ENCODE measurements around the gene LHPP.

LHPP gene

DNA sequence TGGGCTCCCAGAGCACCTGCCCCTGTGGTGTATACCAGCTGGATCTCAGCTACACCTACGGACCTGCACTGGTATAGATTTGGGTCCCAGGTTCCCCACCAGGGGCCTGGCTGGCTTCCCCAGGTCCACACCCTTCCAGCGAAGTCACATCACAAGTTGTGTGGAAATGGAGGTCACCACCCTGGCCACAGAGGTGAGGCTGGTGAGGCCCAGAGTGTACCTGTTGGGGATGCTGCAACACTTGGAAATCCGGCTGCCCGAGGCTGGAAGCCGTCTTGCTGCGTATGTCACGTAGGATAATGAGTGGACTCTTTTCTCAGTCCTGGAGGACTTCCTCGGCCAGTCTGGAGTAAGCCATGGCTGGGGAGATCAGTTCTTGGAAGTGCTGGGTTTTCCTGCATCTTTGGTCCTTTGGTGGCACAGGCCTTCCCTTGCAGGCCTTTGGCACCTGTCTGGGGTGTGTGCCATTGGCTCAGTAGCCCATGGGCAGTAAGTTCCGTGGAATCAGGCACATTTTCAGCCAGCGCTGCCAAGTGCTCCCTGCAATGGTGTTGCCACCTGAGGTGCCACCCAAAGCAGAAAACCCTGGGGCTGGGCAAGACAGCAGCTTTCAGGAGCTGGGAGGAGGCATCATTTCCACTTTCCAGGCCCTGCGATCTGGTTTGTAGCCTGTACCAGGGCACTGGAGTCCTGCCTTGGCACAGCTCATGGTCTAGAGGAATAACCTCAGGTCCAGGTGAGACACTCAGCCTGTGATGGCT, 97.9 kb downstream of the LHPP start:
- DNase-seq: no peak

DNA sequence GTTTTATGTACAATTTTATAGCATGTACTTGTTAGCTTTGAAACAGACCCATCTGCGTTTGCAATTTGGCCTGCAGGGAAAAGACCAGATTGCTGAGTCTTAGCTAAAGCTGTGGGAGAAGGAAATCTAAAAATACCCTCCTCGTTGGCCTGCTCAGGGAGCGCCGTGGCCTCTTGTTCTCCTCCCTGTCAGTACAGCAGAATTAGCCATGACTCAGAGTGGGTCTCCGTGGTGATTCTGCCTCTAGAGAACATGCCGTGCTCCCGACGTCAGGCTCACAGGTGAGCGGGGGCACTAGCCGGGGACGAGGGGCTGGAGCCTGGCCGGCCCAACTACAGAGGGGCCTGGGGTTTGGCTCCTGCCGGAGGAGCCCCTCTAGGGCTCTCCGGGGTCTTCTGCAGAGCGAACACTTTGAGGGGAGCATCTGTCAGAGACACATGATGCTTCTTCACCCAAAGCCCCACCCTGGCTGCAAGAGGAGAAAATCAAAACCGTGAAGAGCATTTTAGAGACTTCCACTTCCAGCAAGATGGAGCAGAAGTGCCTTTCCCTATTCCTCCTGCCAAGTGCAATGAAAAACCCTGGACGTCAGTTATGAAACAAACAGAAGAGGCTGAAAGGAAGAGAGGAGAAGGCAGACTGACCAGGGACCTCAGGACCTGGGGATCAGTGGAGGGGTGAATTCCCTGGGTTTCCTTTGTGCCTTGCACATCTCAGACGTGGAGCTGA, 98.9 kb downstream of the LHPP start:
- no peak for DNase-seq

DNA sequence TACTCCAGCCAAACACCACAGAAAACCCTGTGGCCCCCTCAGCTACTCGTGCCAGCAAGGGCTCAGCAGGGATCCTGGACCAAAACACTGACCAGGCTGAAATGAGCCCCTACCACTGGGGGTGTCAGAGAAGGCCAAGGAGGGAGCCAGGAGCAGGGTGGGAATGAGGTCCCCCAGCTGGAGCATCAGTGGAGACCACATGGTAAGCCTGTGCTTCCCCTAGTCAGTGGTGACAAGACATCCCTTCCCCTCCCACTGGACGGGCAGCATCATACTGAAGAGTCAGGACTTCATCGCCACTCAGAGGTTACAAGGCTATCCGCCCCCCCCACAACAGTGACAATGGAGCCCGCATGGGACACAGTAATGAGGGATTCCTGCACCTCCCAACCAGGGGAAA, 99.6 kb downstream of the LHPP start:
- no peak for DNase-seq

DNA sequence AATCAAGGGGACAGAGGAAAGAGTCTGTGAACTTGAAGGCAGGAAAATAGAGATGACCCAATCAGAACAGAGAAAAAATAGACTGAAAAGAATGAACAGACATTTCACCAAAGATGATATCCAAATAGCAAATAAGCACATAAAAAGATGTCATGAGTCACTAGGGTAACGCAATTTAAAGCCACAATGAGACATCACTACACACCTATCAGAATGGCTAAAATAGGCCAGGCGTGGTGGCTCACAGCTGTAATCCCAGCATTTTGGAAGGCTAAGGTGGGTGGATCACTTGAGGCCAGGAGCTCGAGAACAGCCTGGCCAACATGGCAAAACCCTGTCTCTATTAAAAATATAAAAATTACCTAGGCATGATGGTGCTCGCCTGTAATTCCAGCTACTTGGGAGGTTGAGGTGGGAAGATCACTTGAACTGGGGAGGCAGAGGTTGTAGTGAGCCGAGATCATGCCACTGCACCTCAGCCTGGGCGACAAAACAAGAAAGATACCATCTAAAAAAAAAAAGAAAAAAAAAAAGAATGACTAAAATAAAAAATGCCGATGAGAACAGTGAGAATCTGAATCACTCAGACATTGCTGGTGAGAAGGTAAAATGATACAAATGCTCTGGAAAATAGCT, 100.9 kb downstream of the LHPP start:
- no peak for DNase-seq

DNA sequence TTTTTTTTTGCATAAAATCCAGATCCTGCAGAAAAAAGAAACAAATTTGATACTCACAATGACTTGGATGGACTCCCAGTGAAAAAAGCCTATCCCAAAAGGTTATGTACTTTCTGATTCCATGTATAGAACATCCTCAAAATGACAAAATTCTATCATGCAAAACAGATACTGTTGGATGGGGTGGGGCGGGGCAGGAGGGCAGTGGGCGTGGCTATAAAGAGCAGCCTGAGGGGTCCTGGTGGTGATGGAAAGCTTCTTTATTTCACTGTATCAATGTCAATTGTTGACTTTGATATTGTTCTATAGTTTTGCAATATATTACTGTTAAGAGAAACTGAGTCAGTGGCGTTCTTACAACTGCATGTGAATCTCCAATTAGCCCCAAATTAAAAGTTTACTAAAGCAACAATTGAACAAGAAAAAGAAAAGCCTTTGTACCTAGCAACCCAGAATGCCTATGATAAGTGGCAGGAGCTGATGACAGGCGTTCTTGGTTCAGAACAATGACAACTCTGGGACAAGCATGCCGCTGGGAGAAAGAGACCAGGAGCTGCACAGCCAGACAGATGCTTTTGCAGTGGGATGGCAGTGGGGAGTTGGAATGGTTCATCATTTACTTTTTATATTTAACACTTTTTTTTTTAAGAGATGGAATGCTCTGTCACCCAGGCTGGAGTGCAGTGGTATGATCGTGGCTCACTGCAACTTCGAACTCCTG, 101.9 kb downstream of the LHPP start:
- DNase-seq: no peak

DNA sequence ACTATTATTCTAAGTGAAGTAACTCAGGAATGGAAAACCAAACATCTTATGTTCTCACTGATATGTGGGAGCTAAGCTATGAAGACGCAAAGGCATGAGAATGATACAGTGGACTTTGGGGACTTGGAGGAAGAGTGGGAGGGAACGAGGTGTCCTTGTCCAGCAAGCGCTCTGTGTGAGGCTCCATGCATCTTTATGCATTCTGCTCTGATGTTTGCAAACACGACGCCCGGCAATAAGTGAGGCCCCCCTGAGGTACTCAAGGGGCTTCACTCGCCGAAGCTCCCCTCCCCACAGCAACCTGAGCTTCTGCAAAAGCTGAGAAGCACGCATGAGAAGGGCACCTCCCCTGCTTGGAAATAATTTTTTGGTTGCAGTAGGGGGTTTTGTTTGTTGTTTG, 103.3 kb downstream of the LHPP start:
- DNase-seq: no peak

DNA sequence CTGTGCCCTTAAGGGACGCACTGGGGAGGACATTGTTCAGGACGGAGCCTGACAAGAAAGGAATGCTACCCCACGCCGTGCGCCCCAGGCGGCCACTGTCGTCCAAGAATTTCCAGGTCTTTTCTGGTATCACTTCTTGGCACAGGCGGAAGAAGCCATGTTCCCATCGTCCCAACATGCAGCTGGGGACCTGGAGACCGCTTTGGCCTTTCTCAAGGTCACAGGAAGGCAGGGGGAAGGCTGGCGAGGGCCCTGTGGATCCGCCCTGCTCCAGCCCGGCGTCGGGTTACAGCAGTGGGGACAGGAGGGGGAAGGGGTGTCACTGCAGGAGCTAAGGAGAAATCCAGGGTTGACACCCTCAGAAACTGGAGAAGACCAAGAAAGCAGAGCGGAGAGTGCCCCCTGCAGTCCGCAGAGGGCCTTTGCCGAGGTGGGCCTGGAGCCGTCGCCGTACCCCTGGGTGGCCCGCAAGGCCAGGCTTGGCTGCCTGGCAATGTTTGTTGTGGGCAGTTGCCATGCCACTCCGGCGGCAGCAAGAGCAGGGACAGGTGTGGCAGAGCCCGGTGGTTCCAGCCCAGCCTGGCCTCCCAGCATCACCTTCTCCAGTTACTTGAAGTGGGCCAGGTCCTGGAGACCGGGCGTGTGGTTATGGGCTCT, 104.1 kb downstream of the LHPP start:
- DNase-seq: no peak

DNA sequence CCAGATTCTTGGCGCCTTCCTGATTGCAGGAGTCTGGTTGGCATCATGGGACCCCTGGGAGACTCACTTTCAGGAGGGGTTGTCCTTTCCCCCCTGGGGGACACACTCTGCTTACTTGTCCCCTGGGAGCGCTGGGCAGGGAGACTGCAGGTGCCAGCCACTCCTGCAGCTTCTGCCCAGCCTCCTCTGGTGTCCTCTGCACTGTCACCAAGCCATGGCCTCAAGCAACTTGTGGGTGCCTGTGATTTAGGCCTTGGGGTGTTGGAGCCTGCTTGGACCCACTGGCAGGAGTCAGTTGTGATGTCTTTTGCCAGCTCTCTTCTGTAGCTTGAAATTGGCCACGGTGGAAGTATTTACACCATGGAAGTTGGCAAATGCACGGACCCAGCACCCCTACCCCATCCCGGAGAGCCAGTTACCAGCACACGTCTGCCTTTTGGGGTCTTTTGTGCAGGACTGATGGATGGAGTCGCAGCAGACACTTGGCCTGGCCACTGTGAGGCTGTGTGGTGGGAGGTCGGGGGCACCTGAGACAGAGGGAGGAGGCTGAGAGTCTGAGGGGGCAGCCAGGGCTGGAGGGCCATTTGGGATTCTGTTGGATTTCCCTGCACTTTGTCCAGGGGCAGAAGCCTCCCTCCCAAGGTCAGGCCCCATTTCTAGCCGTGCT, 104.7 kb downstream of the LHPP start:
- no peak for DNase-seq

DNA sequence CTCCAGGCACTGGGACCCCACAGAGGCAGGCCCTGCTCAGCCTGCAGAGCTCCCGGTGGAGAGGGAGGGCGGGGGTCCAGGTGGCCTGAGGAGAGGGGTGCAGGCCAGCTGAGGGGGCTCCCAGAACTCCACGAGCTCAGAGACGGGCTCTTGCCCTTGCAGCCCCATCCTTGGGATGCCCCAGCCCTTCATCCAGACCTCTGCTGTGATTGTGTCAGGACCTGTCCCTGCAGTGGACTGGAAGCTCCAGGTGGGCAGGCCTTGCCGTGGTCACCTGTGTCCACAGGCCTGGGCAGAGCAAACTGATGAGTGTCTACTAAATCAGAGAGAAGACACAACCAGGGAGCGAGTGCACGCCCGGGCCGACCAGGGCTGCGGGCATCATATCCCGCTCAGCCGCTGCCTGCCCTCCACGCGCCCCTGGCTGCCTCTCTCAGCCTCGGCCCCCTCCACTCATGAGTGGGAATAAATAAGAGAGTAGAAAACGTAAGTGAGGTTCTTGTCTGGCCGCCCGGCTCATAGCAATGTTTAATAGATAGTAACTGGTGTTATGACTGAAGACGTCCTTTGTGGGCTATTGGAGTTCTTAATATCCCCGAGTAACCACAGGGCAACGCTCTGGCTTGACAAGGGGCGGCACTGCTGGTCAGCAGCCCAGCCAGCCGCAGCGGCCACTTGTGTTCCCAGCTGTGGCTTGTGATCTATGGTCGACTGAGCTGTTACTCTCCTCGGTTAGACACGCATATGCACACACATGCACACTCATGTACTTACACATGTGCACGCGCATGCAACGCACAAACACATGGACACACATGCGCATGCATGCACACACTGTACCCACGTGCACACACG, 105.6 kb downstream of the LHPP start:
- no peak for DNase-seq

DNA sequence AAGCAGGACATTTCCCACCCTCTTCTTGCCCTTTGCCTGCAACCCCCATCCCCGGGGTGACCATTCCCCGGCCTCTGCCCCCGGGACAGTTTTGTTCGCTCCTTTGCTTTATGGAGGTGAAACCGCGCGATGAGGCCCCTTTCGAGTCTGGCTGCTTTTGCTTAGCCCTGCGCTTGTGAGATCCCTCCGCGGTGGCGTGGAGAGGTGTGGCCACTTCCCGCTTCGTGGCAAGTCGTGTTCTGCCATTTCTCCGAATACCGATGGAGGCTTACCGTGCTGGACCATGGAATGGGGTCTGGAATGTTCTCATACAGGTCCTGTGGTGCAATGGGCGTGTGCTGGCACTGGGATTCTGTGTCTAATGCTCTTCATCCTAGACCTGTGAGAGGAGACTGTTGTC, 106.7 kb downstream of the LHPP start:
- no peak for DNase-seq

DNA sequence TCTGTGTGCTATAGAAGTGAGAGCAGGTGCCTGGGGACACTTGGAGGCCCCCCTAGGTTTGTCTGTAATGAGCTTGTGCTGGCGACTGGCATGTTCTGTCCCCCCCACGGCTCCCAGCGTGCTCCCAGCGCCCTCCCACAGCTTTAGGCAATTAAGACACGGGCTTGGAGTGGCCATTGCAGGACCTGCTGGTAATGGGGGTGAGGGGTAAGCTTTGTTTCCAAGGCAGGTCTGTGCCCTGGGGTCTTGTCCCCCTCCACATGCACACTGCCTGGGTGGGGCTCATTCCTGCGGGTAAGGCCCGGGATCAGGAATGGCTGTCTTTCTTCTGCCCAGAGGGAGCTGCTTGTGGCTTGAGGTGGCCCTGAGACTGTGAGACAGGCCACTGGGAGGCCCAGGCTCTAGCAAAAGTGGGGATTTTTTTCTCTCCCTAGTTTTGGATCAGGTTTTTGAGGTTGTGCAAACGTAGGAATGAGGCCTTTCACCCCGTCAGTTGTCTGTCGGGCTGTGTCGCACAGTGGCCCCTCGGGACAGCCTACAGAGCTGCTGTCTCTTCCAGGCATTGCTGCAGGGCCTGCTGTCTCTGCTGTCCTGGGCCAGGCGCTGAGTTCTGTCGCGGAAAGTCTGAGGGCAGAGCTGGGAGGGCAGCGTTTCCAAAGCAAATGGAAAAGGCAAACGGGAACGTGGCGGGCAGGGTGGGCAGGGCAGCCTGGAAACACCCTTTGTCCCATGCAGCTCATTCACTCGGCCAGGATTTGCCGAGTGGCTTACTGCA, 107.4 kb downstream of the LHPP start:
- no peak for DNase-seq

DNA sequence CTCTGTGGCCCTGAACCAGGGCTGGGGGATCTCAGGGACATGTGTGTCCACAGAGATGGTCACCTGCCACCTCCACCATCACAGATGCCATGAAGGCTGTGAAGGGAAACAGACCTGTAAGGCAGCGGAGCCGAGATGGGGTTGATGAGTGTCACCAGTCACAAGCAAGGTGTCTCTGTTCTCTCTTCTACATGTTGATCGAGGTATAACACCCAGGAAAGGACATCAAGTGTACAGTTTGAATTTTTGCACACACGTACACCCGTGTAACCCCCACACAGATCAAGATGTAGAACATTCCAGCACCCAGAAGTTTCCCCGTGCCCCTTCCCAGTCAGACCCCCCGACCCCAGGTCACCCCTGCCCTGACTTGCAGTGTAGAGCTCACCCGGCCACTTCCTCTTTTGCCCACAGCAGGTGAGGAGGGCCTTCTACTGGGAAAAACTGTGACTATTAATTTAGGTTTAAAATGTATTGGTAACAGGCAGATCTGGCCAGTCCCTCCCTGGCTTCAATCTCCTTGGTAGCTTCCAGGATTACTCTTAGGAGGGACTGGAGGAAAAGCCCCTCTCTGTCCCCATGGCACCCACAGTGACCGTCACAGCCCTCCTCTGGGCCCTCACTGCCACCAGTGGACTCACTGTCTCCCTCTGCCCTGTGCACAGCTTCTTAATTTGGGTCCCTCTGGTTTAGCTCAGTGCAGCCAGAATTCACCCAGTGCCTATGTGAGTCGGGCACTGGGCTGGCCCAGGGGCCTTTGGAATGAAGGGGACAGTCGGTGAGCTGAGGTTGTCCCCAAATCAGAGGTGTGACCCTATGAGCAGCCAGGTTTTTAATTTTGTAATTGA, 108.2 kb downstream of the LHPP start:
- no peak for DNase-seq

DNA sequence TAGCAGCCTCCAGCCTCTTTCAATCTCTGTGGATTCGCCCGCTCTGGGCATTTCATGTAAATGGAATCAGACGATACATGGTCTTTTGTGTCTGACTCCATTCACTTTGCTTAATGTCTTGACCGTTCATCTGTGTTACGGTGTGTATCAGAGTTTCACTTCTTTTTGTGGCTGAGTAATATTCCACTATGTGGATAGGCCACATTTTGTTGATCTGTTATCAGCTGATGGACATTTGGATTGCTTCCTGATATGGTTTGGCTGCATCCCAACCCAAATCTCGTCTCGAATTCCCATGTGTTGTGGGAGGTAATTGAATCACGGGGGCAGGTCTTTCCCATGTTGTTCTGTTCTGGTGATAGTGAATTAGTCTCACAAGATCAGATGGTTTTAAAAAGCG, 109.0 kb downstream of the LHPP start:
- no peak for DNase-seq

DNA sequence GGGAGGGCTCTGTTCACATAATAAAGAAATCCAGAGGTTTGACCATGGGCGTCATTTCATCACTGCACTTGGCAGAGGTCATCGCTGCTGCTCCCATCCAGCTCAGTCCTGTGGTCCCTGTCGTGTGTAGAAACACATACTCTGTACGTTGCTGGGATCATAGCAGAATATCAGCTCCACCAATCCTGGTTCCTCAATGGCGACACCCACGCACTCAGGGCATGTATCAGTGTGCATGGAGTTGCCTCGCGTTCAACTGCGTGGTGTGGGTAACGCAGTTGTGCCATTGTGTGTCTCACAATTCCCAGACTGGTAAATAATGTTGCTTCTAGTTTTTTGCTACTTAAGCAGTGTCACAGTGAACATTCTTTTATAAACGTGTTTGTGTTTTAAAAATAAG, 111.1 kb downstream of the LHPP start:
- no peak for DNase-seq

DNA sequence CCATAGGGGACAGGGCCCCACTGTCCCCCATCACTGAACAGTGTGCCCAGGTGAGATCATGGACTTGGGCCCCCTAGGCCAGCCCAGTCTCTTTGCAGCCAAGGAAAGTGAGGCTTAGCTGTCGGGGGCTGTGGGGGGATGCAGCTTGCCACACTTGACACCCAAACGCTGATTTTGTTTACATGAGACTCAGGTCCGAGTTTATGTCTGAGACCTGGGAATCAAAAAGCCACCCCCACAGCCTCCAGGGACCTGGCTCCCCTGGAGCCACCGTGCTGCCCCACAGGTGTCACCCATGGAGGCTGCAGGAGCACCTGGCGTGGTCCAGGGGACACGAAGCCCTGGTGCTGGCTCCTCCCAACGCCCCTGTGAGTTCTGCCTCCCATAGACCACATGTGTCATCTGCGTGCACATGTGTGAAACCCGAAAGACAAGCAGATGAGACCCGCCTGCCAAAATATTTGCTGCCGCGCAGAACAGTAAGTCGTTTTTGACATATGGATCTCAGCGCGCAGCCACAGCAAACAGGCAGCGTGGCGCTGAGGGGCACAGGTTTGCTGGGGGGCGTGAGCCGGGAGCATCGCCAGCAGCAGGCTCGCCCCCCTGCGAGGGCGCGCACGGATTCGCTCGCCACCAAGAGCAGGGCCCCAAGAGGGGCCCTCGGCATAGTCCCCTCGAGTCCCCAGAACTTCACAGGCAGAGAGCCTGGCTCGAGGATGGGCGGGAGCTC, 112.3 kb downstream of the LHPP start:
- no peak for DNase-seq

DNA sequence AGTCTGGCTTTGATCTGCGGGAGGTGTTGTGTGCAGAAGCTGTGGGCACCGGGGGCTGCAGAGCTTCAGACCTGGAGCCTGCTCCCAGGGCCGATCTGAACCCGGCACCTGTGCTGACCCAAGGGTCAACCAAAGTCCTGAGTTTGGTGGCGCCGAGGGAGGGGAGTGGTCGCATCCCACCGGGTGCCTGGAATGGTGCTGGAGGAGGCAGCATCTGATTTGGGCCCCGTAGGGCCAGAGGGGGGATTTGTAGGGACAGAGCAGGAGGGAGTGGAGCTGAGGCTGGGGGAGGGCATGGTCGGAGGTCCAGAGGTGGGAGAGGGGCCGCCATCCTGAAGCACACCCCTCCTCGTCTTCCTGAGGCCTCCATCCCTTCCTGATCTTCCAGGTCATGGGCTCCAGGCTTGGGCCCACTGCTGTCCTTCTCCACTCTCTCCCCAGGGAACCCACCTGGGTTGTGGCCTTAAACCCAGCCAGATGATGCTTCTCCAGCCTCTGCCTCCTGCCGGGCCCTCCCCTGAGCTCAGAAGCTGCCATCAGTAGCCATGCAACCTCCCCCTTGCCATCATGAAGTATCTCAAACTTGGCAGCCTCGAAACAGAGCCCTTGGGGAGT, 112.9 kb downstream of the LHPP start:
- no peak for DNase-seq

DNA sequence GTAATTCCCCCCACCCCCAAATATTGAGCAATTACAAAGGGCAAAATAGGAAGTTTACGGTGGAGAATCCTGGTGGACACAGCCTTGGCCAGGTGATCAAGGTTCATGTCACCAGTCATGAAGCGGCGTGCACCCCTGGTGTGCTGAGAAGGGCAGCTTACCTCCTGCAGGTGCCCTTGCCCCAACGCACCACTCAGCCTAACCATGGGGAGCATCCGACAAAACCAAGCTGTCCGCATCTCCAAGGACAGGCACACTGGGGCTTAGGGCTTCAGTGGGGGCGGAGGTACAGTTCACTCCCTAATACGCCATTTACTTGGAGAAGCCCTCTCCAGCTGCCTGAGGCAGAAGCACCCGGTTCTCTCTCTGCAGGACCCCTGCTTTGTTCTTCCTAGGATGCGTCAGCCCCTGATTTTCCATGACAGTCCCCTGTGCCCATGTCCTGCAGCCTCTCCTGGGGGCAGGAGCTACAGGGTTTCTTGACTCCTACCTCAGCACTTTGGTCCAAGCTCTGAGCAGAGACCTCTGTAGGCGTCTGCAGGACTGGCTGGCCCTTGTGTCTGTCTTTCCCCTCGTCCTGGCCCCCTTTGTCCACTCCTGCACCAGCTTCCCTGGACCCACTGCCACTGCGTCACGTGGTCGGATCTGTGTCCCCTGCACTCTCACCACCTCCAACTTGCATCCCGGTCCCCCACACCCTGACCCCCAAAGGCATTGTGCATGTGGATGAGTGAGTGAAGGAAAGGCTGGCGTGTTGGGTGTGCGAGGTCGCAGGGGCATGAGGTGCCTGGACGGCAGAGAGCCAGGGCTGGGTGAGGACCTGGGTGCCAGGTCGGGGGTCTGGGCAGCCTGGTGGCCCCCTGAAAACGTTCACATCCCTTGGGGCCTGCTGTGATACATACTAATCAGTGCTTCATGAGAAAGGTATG, 113.7 kb downstream of the LHPP start:
- DNase-seq: no peak
